HG03520 (cell line): Measurements from ENCODE around the gene MEOX2.

Experiments used
- ATAC-seq: cut with Tn5 transposase; IDR thresholded peaks from one replicate; pipeline ENCODE4 v1.9.1; 2021; ENCODE audit warnings: mild to moderate bottlenecking, moderate library complexity; ENCODE audit not compliant: unreplicated experiment

Gene MEOX2

GRCh38 chr7:15618275-15618674 is 68.2 kb downstream of the MEOX2 start:
- no peak for ATAC-seq

GRCh38 chr7:15612205-15612604 is 74.3 kb downstream of the MEOX2 start:
- ATAC-seq, result no peak

- no peak for ATAC-seq
Observed at GRCh38 chr7:15610503-15610902, 76.0 kb downstream of the MEOX2 start.

GRCh38 chr7:15609287-15609686 is 77.2 kb downstream of the MEOX2 start:
- ATAC-seq, result no peak

- ATAC-seq, result no peak
Observed at GRCh38 chr7:15607529-15608210, 78.8 kb downstream of the MEOX2 start.

GRCh38 chr7:15606561-15606960 is 79.9 kb downstream of the MEOX2 start:
- ATAC-seq, result no peak

- no peak for ATAC-seq
Observed at GRCh38 chr7:15604166-15604565, 82.3 kb downstream of the MEOX2 start.

GRCh38 chr7:15603124-15603523 is 83.4 kb downstream of the MEOX2 start:
- ATAC-seq, result no peak

- no peak for ATAC-seq
Observed at GRCh38 chr7:15602236-15602635, 84.2 kb downstream of the MEOX2 start.

- no peak for ATAC-seq
Observed at GRCh38 chr7:15601175-15601574, 85.3 kb downstream of the MEOX2 start.

GRCh38 chr7:15600298-15600697 is 86.2 kb downstream of the MEOX2 start:
- no peak for ATAC-seq

- no peak for ATAC-seq
Observed at GRCh38 chr7:15594461-15594860, 92.0 kb downstream of the MEOX2 start.

- ATAC-seq, result no peak
Observed at GRCh38 chr7:15593382-15593781, 93.1 kb downstream of the MEOX2 start.

- no peak for ATAC-seq
Observed at GRCh38 chr7:15586266-15586665, 100.2 kb downstream of the MEOX2 start.

- no peak for ATAC-seq
Observed at GRCh38 chr7:15584575-15584974, 101.9 kb downstream of the MEOX2 start.

GRCh38 chr7:15582773-15583172 is 103.7 kb downstream of the MEOX2 start:
- ATAC-seq, result no peak

GRCh38 chr7:15581352-15581951 is 105.0 kb downstream of the MEOX2 start:
- no peak for ATAC-seq

- ATAC-seq, result no peak
Observed at GRCh38 chr7:15580604-15581351, 105.7 kb downstream of the MEOX2 start.

- no peak for ATAC-seq
Observed at GRCh38 chr7:15577600-15577999, 108.9 kb downstream of the MEOX2 start.

- ATAC-seq, result no peak
Observed at GRCh38 chr7:15571301-15571878, 115.1 kb downstream of the MEOX2 start.

- ATAC-seq, result no peak
Observed at GRCh38 chr7:15567652-15568051, 118.8 kb downstream of the MEOX2 start.

GRCh38 chr7:15567036-15567435 is 119.4 kb downstream of the MEOX2 start:
- ATAC-seq, result no peak
